ENCODE data around the gene NSUN4. TPM values are rescaled to one million over a fixed set of nuclear protein-coding genes. Genes with fewer than 3 reads are reported as not detected.

Gene NSUN4
- total and polyA plus RNA-seq, 9 of the 15 experiments (the other 6 are each of a cell fraction or from before 2014, with no cell fraction given) = 33.4 to 60.2 (median 46.3) TPM

DNA sequence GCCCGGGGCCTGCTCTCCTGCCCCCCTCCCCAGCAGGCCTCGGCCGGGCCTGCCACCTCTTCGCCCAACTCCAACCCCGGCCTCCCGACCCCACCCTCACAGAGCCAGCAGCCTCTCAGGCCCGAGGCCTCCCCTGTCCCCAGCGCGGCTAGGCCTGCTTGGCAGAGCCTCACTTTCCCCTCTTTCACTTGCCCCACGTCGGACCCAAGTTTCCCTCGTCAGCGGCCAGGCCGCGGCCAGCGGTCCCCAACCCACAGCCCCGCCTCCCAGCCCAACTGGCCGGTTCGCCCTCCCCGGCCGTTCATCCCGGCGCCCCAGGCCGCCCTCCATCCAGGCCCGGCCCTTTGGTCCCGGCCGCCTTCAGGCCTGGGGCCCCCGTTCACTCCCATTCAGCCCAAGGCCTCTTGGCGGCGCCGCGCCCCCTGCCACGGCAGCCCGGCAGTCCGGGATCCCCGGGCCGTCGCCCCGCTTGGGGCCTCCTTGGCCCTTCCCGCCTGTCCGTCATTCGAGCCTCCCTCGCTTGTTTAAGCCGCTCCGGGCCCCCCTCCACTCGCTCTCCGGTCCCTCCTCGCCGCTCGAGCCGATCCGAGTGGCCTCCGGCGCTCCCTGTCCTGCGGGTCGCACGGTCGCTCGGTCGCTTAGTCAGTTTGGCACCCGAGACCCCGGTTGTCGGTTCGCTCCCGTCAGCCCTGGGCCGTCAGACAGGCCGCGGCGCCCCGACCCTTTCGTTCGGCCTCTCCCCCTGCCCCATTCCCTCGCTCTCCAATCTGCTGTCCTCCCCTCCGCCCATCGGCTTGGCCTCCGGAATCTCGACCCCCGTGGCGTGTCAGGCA lies 38.6 kb upstream of the NSUN4 start (continued):
- TF ChIP-seq, protein P1, sequence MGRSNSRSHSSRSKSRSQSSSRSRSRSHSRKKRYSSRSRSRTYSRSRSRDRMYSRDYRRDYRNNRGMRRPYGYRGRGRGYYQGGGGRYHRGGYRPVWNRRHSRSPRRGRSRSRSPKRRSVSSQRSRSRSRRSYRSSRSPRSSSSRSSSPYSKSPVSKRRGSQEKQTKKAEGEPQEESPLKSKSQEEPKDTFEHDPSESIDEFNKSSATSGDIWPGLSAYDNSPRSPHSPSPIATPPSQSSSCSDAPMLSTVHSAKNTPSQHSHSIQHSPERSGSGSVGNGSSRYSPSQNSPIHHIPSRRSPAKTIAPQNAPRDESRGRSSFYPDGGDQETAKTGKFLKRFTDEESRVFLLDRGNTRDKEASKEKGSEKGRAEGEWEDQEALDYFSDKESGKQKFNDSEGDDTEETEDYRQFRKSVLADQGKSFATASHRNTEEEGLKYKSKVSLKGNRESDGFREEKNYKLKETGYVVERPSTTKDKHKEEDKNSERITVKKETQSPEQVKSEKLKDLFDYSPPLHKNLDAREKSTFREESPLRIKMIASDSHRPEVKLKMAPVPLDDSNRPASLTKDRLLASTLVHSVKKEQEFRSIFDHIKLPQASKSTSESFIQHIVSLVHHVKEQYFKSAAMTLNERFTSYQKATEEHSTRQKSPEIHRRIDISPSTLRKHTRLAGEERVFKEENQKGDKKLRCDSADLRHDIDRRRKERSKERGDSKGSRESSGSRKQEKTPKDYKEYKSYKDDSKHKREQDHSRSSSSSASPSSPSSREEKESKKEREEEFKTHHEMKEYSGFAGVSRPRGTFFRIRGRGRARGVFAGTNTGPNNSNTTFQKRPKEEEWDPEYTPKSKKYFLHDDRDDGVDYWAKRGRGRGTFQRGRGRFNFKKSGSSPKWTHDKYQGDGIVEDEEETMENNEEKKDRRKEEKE (IDR thresholded peaks at IDR 0.05; ENCODE audit: borderline replicate concordance in 1 of 2, control insufficient read depth in 1 of 2, low read depth in 2 of 2, low read length in 1 of 2) = no peak
- no peak for TF ChIP-seq ZC3H11A (IDR thresholded peaks at IDR 0.05; ENCODE audit: low read depth, low read length)
- TF ChIP-seq ZZZ3 (IDR thresholded peaks at IDR 0.05) = peak; percentile 88
- no peak for TF ChIP-seq IFI16 (CRISPR knock-in tag; IDR thresholded peaks at IDR 0.05)
- no peak for TF ChIP-seq SMARCC2 (IDR thresholded peaks at IDR 0.05; ENCODE audit: low read depth)
- TF ChIP-seq HMG20B (CRISPR knock-in tag; IDR thresholded peaks at IDR 0.05) = no peak
- TF ChIP-seq, protein P2, sequence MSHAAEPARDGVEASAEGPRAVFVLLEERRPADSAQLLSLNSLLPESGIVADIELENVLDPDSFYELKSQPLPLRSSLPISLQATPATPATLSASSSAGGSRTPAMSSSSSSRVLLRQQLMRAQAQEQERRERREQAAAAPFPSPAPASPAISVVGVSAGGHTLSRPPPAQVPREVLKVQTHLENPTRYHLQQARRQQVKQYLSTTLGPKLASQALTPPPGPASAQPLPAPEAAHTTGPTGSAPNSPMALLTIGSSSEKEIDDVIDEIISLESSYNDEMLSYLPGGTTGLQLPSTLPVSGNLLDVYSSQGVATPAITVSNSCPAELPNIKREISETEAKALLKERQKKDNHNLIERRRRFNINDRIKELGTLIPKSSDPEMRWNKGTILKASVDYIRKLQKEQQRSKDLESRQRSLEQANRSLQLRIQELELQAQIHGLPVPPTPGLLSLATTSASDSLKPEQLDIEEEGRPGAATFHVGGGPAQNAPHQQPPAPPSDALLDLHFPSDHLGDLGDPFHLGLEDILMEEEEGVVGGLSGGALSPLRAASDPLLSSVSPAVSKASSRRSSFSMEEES (CRISPR knock-in tag; IDR thresholded peaks at IDR 0.05) = no peak
- no peak for TF ChIP-seq MIER1 (IDR thresholded peaks at IDR 0.05; ENCODE audit: low read depth)
- TF ChIP-seq POLR2B (IDR thresholded peaks at IDR 0.05; ENCODE audit: low read depth, partially characterized antibody) = peak; percentile 13
- TF ChIP-seq, protein P3, sequence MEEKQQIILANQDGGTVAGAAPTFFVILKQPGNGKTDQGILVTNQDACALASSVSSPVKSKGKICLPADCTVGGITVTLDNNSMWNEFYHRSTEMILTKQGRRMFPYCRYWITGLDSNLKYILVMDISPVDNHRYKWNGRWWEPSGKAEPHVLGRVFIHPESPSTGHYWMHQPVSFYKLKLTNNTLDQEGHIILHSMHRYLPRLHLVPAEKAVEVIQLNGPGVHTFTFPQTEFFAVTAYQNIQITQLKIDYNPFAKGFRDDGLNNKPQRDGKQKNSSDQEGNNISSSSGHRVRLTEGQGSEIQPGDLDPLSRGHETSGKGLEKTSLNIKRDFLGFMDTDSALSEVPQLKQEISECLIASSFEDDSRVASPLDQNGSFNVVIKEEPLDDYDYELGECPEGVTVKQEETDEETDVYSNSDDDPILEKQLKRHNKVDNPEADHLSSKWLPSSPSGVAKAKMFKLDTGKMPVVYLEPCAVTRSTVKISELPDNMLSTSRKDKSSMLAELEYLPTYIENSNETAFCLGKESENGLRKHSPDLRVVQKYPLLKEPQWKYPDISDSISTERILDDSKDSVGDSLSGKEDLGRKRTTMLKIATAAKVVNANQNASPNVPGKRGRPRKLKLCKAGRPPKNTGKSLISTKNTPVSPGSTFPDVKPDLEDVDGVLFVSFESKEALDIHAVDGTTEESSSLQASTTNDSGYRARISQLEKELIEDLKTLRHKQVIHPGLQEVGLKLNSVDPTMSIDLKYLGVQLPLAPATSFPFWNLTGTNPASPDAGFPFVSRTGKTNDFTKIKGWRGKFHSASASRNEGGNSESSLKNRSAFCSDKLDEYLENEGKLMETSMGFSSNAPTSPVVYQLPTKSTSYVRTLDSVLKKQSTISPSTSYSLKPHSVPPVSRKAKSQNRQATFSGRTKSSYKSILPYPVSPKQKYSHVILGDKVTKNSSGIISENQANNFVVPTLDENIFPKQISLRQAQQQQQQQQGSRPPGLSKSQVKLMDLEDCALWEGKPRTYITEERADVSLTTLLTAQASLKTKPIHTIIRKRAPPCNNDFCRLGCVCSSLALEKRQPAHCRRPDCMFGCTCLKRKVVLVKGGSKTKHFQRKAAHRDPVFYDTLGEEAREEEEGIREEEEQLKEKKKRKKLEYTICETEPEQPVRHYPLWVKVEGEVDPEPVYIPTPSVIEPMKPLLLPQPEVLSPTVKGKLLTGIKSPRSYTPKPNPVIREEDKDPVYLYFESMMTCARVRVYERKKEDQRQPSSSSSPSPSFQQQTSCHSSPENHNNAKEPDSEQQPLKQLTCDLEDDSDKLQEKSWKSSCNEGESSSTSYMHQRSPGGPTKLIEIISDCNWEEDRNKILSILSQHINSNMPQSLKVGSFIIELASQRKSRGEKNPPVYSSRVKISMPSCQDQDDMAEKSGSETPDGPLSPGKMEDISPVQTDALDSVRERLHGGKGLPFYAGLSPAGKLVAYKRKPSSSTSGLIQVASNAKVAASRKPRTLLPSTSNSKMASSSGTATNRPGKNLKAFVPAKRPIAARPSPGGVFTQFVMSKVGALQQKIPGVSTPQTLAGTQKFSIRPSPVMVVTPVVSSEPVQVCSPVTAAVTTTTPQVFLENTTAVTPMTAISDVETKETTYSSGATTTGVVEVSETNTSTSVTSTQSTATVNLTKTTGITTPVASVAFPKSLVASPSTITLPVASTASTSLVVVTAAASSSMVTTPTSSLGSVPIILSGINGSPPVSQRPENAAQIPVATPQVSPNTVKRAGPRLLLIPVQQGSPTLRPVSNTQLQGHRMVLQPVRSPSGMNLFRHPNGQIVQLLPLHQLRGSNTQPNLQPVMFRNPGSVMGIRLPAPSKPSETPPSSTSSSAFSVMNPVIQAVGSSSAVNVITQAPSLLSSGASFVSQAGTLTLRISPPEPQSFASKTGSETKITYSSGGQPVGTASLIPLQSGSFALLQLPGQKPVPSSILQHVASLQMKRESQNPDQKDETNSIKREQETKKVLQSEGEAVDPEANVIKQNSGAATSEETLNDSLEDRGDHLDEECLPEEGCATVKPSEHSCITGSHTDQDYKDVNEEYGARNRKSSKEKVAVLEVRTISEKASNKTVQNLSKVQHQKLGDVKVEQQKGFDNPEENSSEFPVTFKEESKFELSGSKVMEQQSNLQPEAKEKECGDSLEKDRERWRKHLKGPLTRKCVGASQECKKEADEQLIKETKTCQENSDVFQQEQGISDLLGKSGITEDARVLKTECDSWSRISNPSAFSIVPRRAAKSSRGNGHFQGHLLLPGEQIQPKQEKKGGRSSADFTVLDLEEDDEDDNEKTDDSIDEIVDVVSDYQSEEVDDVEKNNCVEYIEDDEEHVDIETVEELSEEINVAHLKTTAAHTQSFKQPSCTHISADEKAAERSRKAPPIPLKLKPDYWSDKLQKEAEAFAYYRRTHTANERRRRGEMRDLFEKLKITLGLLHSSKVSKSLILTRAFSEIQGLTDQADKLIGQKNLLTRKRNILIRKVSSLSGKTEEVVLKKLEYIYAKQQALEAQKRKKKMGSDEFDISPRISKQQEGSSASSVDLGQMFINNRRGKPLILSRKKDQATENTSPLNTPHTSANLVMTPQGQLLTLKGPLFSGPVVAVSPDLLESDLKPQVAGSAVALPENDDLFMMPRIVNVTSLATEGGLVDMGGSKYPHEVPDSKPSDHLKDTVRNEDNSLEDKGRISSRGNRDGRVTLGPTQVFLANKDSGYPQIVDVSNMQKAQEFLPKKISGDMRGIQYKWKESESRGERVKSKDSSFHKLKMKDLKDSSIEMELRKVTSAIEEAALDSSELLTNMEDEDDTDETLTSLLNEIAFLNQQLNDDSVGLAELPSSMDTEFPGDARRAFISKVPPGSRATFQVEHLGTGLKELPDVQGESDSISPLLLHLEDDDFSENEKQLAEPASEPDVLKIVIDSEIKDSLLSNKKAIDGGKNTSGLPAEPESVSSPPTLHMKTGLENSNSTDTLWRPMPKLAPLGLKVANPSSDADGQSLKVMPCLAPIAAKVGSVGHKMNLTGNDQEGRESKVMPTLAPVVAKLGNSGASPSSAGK (IDR thresholded peaks at IDR 0.05) = peak; percentile 28
